GM19372 (cell line): ENCODE measurements around the gene DDX27.

Source experiments
- ATAC-seq: cut with Tn5 transposase; IDR thresholded peaks from one replicate; pipeline ENCODE4 v1.9.1; 2021; ENCODE audit warnings: mild to moderate bottlenecking, low read depth, moderate library complexity; ENCODE audit not compliant: unreplicated experiment

The DDX27 gene

DNA sequence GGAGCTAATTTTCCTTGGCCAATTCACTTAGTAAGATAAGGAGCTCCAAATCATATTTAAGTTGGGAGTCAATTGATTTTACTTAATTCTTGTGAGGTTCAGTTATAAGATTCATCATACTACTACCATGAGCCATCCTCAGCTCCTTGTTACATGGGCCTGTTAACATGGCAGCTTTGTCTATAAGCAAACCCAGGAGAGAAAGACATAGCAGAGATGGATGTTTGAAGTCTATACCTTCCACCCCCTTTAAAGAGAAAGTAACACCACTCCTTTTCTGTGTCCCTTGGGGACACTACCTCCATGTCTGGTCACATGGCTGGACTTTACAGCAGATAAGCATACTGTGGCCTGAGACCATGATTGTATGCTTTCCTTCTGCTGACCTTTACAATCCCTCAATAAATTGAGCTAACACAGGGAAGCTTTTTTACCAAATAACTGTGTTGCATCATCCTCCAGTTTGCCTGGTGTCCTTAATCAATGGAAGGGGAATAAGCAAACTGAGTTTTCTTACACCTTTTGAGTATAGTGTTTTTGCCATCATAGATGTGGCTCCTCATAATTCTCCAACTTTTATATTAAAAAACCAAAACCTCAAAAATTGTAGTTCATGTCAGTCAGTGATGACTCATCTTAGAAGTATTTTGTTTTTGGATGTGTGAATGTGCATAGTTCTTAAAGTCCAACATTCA is 68.5 kb downstream of the DDX27 start:
- ATAC-seq = no peak

GRCh38 chr20:49288250-49288751 is 69.1 kb downstream of the DDX27 start:
- ATAC-seq = no peak

- ATAC-seq = no peak
Observed at GRCh38 chr20:49288784-49289696, 69.8 kb downstream of the DDX27 start.

- no peak for ATAC-seq
Observed at GRCh38 chr20:49290608-49291191, 71.5 kb downstream of the DDX27 start.

DNA sequence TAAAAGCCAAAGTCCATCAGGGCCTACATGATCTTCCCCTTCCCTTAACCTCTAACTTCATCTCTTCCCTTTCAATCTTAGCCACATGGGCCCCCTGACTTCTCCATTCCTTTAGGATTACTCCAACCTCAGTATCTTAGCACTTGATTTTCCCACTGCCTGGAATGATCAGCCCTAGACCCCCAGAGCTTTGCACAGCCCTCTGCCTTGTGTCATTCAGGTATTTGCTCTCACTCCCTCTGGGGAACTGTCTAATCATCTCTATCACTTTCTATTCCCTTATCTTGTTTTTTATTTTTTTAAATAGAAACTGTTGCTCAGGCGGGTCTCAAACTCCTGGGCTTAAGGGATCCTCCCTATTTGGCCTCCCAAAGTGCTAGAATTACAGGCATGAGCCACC is 72.0 kb downstream of the DDX27 start:
- ATAC-seq = no peak

GRCh38 chr20:49292010-49292409 is 72.8 kb downstream of the DDX27 start:
- ATAC-seq = no peak

DNA sequence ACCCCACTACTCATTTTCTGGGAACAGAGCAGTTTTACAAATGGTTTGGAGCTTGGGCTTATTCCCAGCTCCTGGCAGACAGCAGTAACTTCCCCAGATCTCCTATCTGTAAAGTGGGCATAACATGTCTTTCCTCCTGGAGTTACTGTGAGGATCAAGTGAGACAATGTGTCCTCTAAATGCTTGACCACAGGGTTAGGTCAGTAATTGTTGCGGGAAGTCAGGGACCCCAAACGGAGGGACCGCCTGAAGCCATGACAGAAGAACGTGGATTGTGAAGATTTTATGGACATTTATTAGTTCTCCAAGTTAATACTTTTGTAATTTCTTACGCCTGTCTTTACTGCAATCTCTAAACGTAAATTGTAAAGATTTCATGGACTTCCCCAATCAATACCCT is 73.9 kb downstream of the DDX27 start:
- no peak for ATAC-seq
